GM12878 (cell line): ENCODE results near the gene LDB2.

ENCODE experiments used
- ATF3 ChIP-seq: IDR thresholded peaks from 2 replicates; pipeline ENCODE4 v1.6.1; 2011; ENCODE audit warnings: low read depth, mild to moderate bottlenecking, low read length, moderate library complexity, borderline replicate concordance; ENCODE audit errors: extremely low read depth
- CTCF ChIP-seq, 3 experiments: IDR thresholded peaks in 2 of 3; conservative IDR thresholded peaks in 1 of 3; 2 replicates each; pipeline ENCODE4 v1.5.1; 2011; ENCODE audit warnings: low read depth in 3 of 3, low read length in 3 of 3, mild to moderate bottlenecking in 3 of 3, control low read depth in 2 of 3, moderate library complexity in 2 of 3, inconsistent platforms in 1 of 3, mixed read lengths in 1 of 3; ENCODE audit not compliant: control insufficient read depth in 2 of 3, insufficient read depth in 1 of 3; ENCODE audit errors: extremely low read depth in 1 of 3
- E4F1 ChIP-seq: fragments of 450-650 bp; IDR thresholded peaks from 2 replicates; pipeline ENCODE4 v1.6.1; 2018; ENCODE audit warnings: borderline replicate concordance, mild to moderate bottlenecking; ENCODE audit not compliant: partially characterized antibody
- ZZZ3 ChIP-seq: IDR thresholded peaks from 2 replicates; pipeline ENCODE4 v1.6.1; 2011; ENCODE audit warnings: low read depth; ENCODE audit not compliant: control insufficient read depth, insufficient read length

- TF ChIP-seq ZZZ3 (no peak), E4F1 (no peak), ATF3 (no peak), CTCF (IDR thresholded peaks at IDR 0.05 in 2 of 3, conservative IDR thresholded peaks at IDR 0.05 in 1 of 3; ENCODE audit: control insufficient read depth in 2 of 3, extremely low read depth in 1 of 3, insufficient read depth in 1 of 3, low read depth in 3 of 3, low read length in 3 of 3) (no peak)
Observed at GRCh38 chr4:16489226-16489625, 409.2 kb downstream of the LDB2 start.
